H9 (cell line): ENCODE data around the gene EN1. TPM values are rescaled to one million over a fixed set of nuclear protein-coding genes. Genes with fewer than 3 reads are reported as not detected.

ENCODE experiments used
- DNase-seq: peaks from one replicate; pipeline ENCODE4 v3.0.0-alpha.2; 2017
- H2AFZ ChIP-seq: one replicate; pipeline ENCODE4 v1.6.1; 2013; ENCODE audit warnings: mild to moderate bottlenecking, low read length, control low read depth, moderate library complexity
- H2AK5ac ChIP-seq: 2 replicates; pipeline ENCODE4 v1.6.1; 2013; ENCODE audit warnings: low read length, control low read depth, mixed read lengths; ENCODE audit not compliant: insufficient read length
- H2BK120ac ChIP-seq: one replicate; pipeline ENCODE4 v1.6.1; 2013; ENCODE audit warnings: low read depth, mild to moderate bottlenecking, low read length, control low read depth, inconsistent platforms; ENCODE audit not compliant: poor library complexity, severe bottlenecking
- H2BK12ac ChIP-seq: 2 replicates; pipeline ENCODE4 v1.6.1; 2013; ENCODE audit warnings: low read length, control low read depth, mixed read lengths, low read depth; ENCODE audit not compliant: insufficient read length
- H2BK15ac ChIP-seq: 2 replicates; pipeline ENCODE4 v1.6.1; 2013; ENCODE audit warnings: low read depth, low read length, control low read depth
- H2BK20ac ChIP-seq: one replicate; pipeline ENCODE4 v1.6.1; 2013; ENCODE audit warnings: low read depth, mild to moderate bottlenecking, low read length, control low read depth, inconsistent platforms; ENCODE audit not compliant: poor library complexity, severe bottlenecking
- H2BK5ac ChIP-seq: 2 replicates; pipeline ENCODE4 v1.6.1; 2013; ENCODE audit warnings: low read length, control low read depth, mixed read lengths; ENCODE audit not compliant: insufficient read length
- H3K14ac ChIP-seq: 2 replicates; pipeline ENCODE4 v1.6.1; 2013; ENCODE audit warnings: low read length, control low read depth; ENCODE audit not compliant: insufficient read depth
- H3K18ac ChIP-seq: 2 replicates; pipeline ENCODE4 v1.6.1; 2013; ENCODE audit warnings: low read depth, mild to moderate bottlenecking, mixed read lengths, low read length, control low read depth; ENCODE audit not compliant: insufficient read length
- H3K23ac ChIP-seq: 2 replicates; pipeline ENCODE4 v1.6.1; 2013; ENCODE audit warnings: low read length, control low read depth, mixed read lengths, low read depth; ENCODE audit not compliant: insufficient read length
- H3K23me2 ChIP-seq: 2 replicates; pipeline ENCODE4 v1.6.1; 2013; ENCODE audit warnings: low read depth, mild to moderate bottlenecking, mixed read lengths, low read length, control low read depth; ENCODE audit not compliant: insufficient read length, poor library complexity, severe bottlenecking
- H3K27ac ChIP-seq: 2 replicates; pipeline ENCODE4 v1.5.1; 2013; ENCODE audit warnings: low read length, control low read depth, mixed read lengths, low read depth; ENCODE audit not compliant: insufficient read length
- H3K27me3 ChIP-seq: 2 replicates; pipeline ENCODE4 v1.6.1; 2013; ENCODE audit warnings: low read length, control low read depth, inconsistent platforms; ENCODE audit not compliant: insufficient read depth
- H3K4ac ChIP-seq: 2 replicates; pipeline ENCODE4 v1.6.1; 2013; ENCODE audit warnings: low read depth, mild to moderate bottlenecking, control low read depth, inconsistent platforms, low read length, moderate library complexity
- H3K4me1 ChIP-seq: 2 replicates; pipeline ENCODE4 v1.6.1; 2013; ENCODE audit warnings: low read length, control low read depth, inconsistent platforms; ENCODE audit not compliant: insufficient read depth
- H3K4me2 ChIP-seq: 2 replicates; pipeline ENCODE4 v1.6.1; 2013; ENCODE audit warnings: low read length, control low read depth, mixed read lengths; ENCODE audit not compliant: insufficient read length, insufficient read depth
- H3K56ac ChIP-seq: 2 replicates; pipeline ENCODE4 v1.6.1; 2013; ENCODE audit warnings: low read depth, mild to moderate bottlenecking, mixed read lengths, low read length, control low read depth; ENCODE audit not compliant: insufficient read length
- H3K79me1 ChIP-seq: 2 replicates; pipeline ENCODE4 v1.6.1; 2013; ENCODE audit warnings: low read depth, mild to moderate bottlenecking, moderate library complexity, low read length, control low read depth, inconsistent platforms; ENCODE audit not compliant: insufficient read depth, poor library complexity, severe bottlenecking
- H3K79me2 ChIP-seq: 2 replicates; pipeline ENCODE4 v1.6.1; 2013; ENCODE audit warnings: low read length, control low read depth, inconsistent platforms; ENCODE audit not compliant: insufficient read depth
- H3K9ac ChIP-seq: 2 replicates; pipeline ENCODE4 v1.6.1; 2013; ENCODE audit warnings: low read length, control low read depth, mixed read lengths; ENCODE audit not compliant: insufficient read length; ENCODE audit errors: extremely low read depth
- H3K9me3 ChIP-seq: one replicate; pipeline ENCODE4 v1.6.1; 2013; ENCODE audit warnings: low read depth, low read length, inconsistent platforms; ENCODE audit not compliant: control insufficient read depth
- H3T11ph ChIP-seq: one replicate; pipeline ENCODE4 v1.6.1; 2013; ENCODE audit warnings: mild to moderate bottlenecking, low read length, control low read depth, inconsistent platforms
- H4K20me1 ChIP-seq: one replicate; pipeline ENCODE4 v1.6.1; 2013; ENCODE audit not compliant: control insufficient read depth, insufficient read length, insufficient read depth
- H4K5ac ChIP-seq: 2 replicates; pipeline ENCODE4 v1.6.1; 2013; ENCODE audit warnings: low read depth, mild to moderate bottlenecking, mixed read lengths, low read length, control low read depth; ENCODE audit not compliant: insufficient read length
- H4K8ac ChIP-seq: replicated peaks from 2 replicates; pipeline ENCODE4 v1.6.1; 2013; ENCODE audit warnings: low read length, control low read depth, mixed read lengths, low read depth; ENCODE audit not compliant: insufficient read length
- H4K91ac ChIP-seq: 2 replicates; pipeline ENCODE4 v1.6.1; 2013; ENCODE audit warnings: low read depth, mild to moderate bottlenecking, moderate library complexity, mixed read lengths, low read length, control low read depth; ENCODE audit not compliant: insufficient read length
- H3K27ac Mint-ChIP-seq, 3 experiments: 2 replicates in 2 of 3; 3 replicates in 1 of 3; pipeline ENCODE4 v1.8.0; 2020 to 2021; ENCODE audit warnings: mixed read lengths in 3 of 3, mild to moderate bottlenecking in 1 of 3, moderate library complexity in 1 of 3
- H3K27me3 Mint-ChIP-seq: 2 replicates; pipeline ENCODE4 v1.8.0; 2021; ENCODE audit warnings: low read depth, mild to moderate bottlenecking, moderate library complexity, mixed read lengths
- H3K36me3 Mint-ChIP-seq, 3 experiments: 2 replicates in 2 of 3; 3 replicates in 1 of 3; pipeline ENCODE4 v1.8.0; 2020 to 2021; ENCODE audit warnings: low read depth in 3 of 3, mixed read lengths in 3 of 3; ENCODE audit not compliant: insufficient read depth in 1 of 3
- H3K4me1 Mint-ChIP-seq, 2 experiments: 2 replicates each; pipeline ENCODE4 v1.8.0; 2020; ENCODE audit warnings: mixed read lengths in 2 of 2
- H3K4me3 Mint-ChIP-seq, 2 experiments: 2 replicates in 1 of 2; 3 replicates in 1 of 2; pipeline ENCODE4 v1.8.0; 2020 to 2021; ENCODE audit warnings: mild to moderate bottlenecking in 2 of 2, mixed read lengths in 2 of 2, moderate library complexity in 1 of 2
- H3K9me3 Mint-ChIP-seq, 2 experiments: 2 replicates in 1 of 2; 3 replicates in 1 of 2; pipeline ENCODE4 v1.8.0; 2020; ENCODE audit warnings: mild to moderate bottlenecking in 2 of 2, mixed read lengths in 2 of 2, moderate library complexity in 1 of 2
- WGBS: extraction: QIAGEN DNeasy Blood & Tissue Kit; methylation state at CpG from one replicate; pipeline ENCODE4 v1.1.7; 2013; ENCODE audit warnings: missing lambda C conversion rate, low lambda C conversion rate, mixed read lengths; ENCODE audit not compliant: insufficient read length; ENCODE audit errors: extremely low coverage; 5-methylcytosine and 5-hydroxymethylcytosine counted together
- total RNA-seq: library from RNA; stranded (reverse); gene quantifications from 2 replicates; pipeline ENCODE4 v1.2.1, GENCODE V29; 2021
- TF ChIP-seq, protein P1 (sequence below): fragments of 200-600 bp; sonication (generic); conservative IDR thresholded peaks from 3 replicates; pipeline ENCODE4 v1.8.0; 2021; ENCODE audit warnings: antibody characterized with exemption, mild to moderate bottlenecking

Gene EN1
- total RNA-seq, 1 experiment from 2014 or later: not detected

DNA sequence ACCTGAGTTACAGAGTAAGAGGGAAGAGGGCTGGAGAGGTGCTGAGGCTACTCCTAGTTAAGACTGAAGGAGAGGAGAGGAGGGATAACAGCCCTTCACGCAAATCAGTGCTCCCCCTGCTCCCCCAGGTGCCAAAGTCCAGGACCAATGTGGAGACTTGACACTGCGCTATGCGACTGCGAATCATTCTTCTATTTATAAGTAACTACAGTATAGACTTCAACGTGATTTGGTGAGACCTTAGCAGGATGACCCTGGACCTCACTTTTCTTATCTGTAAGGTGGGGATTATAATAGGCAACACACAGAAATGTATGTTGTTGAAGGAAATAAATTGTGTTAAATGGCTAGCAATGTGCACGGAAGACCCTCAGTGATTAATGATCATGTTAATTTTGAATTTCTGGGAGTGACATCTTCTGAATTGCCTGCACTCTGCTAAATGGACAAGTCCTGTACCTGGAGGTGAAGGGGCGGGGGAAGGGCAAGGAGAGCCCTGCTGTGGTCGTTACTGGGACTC lies 11.0 kb downstream of the EN1 start:
- H3K9me3 ChIP-seq: no peaks in the 10 kb centered on the region
- no peaks in the 10 kb centered on the region; the same call in 1 of the 2 replicates for H3K4me1 ChIP-seq
- H2BK120ac ChIP-seq: no peak overlapping the region
- no peak overlapping the region for H3T11ph ChIP-seq
- no peak overlapping the region for H2AFZ ChIP-seq
- Mint-ChIP-seq H3K27ac (no peak overlapping the region), H3K27me3 (peaks cover 100% of the 10 kb centered on the region), H3K9me3 (peaks cover 3 to 15% of the 10 kb centered on the region in 2 experiments; a peak in 3 of 5 replicates), H3K36me3 (peaks cover 0 to 6% (median 0%) of the 10 kb centered on the region in 3 experiments; a peak in 2 of 7 replicates), H3K4me3 (peak overlapping the region; percentile 61 to 87), H3K4me1 (peaks cover 30 to 56% of the 10 kb centered on the region in 2 experiments)
- H3K79me2 ChIP-seq: no peaks in the 10 kb centered on the region
- H3K4me2 ChIP-seq: peak overlapping the region; percentile 83
- DNase-seq: peak; percentile 15
- TF ChIP-seq, protein P1, sequence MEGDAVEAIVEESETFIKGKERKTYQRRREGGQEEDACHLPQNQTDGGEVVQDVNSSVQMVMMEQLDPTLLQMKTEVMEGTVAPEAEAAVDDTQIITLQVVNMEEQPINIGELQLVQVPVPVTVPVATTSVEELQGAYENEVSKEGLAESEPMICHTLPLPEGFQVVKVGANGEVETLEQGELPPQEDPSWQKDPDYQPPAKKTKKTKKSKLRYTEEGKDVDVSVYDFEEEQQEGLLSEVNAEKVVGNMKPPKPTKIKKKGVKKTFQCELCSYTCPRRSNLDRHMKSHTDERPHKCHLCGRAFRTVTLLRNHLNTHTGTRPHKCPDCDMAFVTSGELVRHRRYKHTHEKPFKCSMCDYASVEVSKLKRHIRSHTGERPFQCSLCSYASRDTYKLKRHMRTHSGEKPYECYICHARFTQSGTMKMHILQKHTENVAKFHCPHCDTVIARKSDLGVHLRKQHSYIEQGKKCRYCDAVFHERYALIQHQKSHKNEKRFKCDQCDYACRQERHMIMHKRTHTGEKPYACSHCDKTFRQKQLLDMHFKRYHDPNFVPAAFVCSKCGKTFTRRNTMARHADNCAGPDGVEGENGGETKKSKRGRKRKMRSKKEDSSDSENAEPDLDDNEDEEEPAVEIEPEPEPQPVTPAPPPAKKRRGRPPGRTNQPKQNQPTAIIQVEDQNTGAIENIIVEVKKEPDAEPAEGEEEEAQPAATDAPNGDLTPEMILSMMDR: no peak
- H3K79me1 ChIP-seq: no peaks in the 10 kb centered on the region
- no peak overlapping the region for H3K14ac ChIP-seq
- H3K27me3 ChIP-seq: peaks cover 98% of the 10 kb centered on the region
- H4K20me1 ChIP-seq: no peaks in the 10 kb centered on the region
- peaks cover 11% of the 10 kb centered on the region for H3K23me2 ChIP-seq
- H4K5ac ChIP-seq: no peak overlapping the region
- H3K9ac ChIP-seq: no peak overlapping the region
- H3K4ac ChIP-seq: no peak overlapping the region
- H3K18ac ChIP-seq: no peak overlapping the region
- no peak overlapping the region for H2BK15ac ChIP-seq
- H4K8ac ChIP-seq: no peak overlapping the region
- no peak overlapping the region for H4K91ac ChIP-seq
- H2BK5ac ChIP-seq: no peak overlapping the region
- no peak overlapping the region for H2AK5ac ChIP-seq
- H2BK12ac ChIP-seq: no peak overlapping the region
- no peak overlapping the region for H3K27ac ChIP-seq
- H2BK20ac ChIP-seq: no peak overlapping the region
- no peak overlapping the region for H3K56ac ChIP-seq
- H3K23ac ChIP-seq: no peak overlapping the region
- no CpG with 5 or more reads among the region's 8 CpGs for WGBS
